Astrocyte (in vitro differentiated cells and primary cell): ENCODE results near the gene CAMKMT. TPM values are rescaled to one million over a fixed set of nuclear protein-coding genes. Genes with fewer than 3 reads are reported as not detected.

ENCODE experiments used
- DNase-seq: peaks from one replicate; pipeline ENCODE4 v3.0.0-alpha.2; 2010; ENCODE audit warnings: low read depth
- FAIRE-seq: peaks from 2 replicates; lab custom pipeline; 2011; peaks lifted over from hg19 to GRCh38; lab: Jason Lieb, UNC
- H2AFZ ChIP-seq: 2 replicates; pipeline ENCODE4 v1.6.0; 2012; ENCODE audit warnings: low read depth, low read length, inconsistent platforms
- H3K27ac ChIP-seq: 2 replicates; pipeline ENCODE4 v1.5.1; 2011; ENCODE audit warnings: low read depth, low read length, inconsistent platforms
- H3K27me3 ChIP-seq: 2 replicates; pipeline ENCODE4 v1.6.0; 2011; ENCODE audit warnings: low read length, inconsistent platforms; ENCODE audit not compliant: insufficient read depth
- H3K36me3 ChIP-seq: 2 replicates; pipeline ENCODE4 v1.5.1; 2011; ENCODE audit warnings: low read length, inconsistent platforms; ENCODE audit not compliant: insufficient read depth
- H3K4me1 ChIP-seq: 2 replicates; pipeline ENCODE4 v1.5.1; 2011; ENCODE audit warnings: low read length, inconsistent platforms; ENCODE audit not compliant: insufficient read depth
- H3K4me2 ChIP-seq: 2 replicates; pipeline ENCODE4 v1.6.0; 2012; ENCODE audit warnings: low read length, inconsistent platforms
- H3K4me3 ChIP-seq: 2 replicates; pipeline ENCODE4 v1.5.1; 2011; ENCODE audit warnings: low read depth, mild to moderate bottlenecking, low read length, inconsistent platforms; ENCODE audit not compliant: insufficient read depth
- H3K79me2 ChIP-seq: 2 replicates; pipeline ENCODE4 v1.6.0; 2012; ENCODE audit warnings: mild to moderate bottlenecking, low read length, inconsistent platforms; ENCODE audit not compliant: insufficient read depth
- H3K9ac ChIP-seq: 2 replicates; pipeline ENCODE4 v1.6.0; 2012; ENCODE audit warnings: mild to moderate bottlenecking, low read length, inconsistent platforms
- H3K9me3 ChIP-seq: 2 replicates; pipeline ENCODE4 v1.5.1; 2012; ENCODE audit warnings: low read depth, mild to moderate bottlenecking, low read length, inconsistent platforms; ENCODE audit not compliant: insufficient read depth
- H4K20me1 ChIP-seq: 2 replicates; pipeline ENCODE4 v1.6.0; 2012; ENCODE audit warnings: low read length, inconsistent platforms; ENCODE audit not compliant: insufficient read depth
- H3K27ac Mint-ChIP-seq: one replicate; pipeline ENCODE4 v1.8.0; 2021; ENCODE audit warnings: mild to moderate bottlenecking, mixed read lengths; ENCODE audit not compliant: unreplicated experiment
- H3K27me3 Mint-ChIP-seq: one replicate; pipeline ENCODE4 v1.8.0; 2021; ENCODE audit warnings: low read depth, mixed read lengths; ENCODE audit not compliant: unreplicated experiment
- H3K36me3 Mint-ChIP-seq: one replicate; pipeline ENCODE4 v1.8.0; 2021; ENCODE audit warnings: low read depth, mixed read lengths; ENCODE audit not compliant: unreplicated experiment
- H3K4me1 Mint-ChIP-seq: one replicate; pipeline ENCODE4 v1.8.0; 2021; ENCODE audit warnings: low read depth, mixed read lengths; ENCODE audit not compliant: unreplicated experiment
- H3K4me3 Mint-ChIP-seq: one replicate; pipeline ENCODE4 v1.8.0; 2021; ENCODE audit warnings: mild to moderate bottlenecking, moderate library complexity, mixed read lengths; ENCODE audit not compliant: unreplicated experiment
- H3K9me3 Mint-ChIP-seq: one replicate; pipeline ENCODE4 v1.8.0; 2021; ENCODE audit warnings: mild to moderate bottlenecking, mixed read lengths; ENCODE audit not compliant: unreplicated experiment
- EZH2 ChIP-seq: IDR thresholded peaks from 2 replicates; pipeline ENCODE4 v1.6.1; 2012; ENCODE audit warnings: mild to moderate bottlenecking, low read length, inconsistent platforms; ENCODE audit not compliant: insufficient read depth
- total RNA-seq: library from RNA; stranded (reverse); gene quantifications from 2 replicates; pipeline ENCODE4 v1.2.1, GENCODE V29; 2021
- TF ChIP-seq, protein P1 (sequence below): IDR thresholded peaks from 2 replicates; pipeline ENCODE4 v1.5.1; 2011; ENCODE audit warnings: low read depth, mild to moderate bottlenecking, inconsistent platforms, low read length, moderate library complexity; ENCODE audit not compliant: insufficient read depth

The CAMKMT gene
- total RNA-seq, 1 donor from 2014 or later: 9.3 TPM

DNA sequence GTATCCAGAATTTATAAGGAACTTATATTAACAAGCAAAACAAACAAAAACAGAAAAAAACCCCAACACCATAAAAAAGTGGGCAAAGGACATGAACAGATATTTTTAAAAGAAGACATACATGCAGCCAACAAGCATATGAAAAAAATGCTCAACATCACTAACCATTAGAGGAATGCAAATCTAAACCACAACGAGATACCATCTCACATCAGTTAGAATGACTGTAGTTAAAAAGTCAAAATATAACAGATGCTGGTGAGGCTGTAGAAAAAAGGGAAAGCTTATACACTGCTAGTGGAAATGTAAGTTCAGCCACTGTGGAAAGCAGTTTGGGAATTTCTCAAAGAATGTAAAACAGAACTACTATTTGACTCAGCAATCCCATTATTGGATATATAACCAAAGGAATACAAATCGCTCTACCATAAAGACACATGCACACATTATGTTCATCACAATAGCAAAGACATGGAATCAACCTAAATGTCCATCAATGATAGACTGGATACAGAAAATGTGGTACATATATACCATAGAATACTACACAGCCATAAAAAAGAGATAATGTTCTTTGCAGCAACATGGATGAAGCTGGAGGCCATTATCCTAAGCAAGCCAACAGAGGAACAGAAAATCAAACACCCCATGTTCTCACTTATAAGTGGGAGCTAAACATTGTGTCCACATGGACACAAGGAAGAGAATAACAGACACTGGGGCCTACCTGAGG, 25.8 kb upstream of the CAMKMT start:
- no peak for FAIRE-seq
- Mint-ChIP-seq H3K27me3 (no peaks in the 10 kb centered on the region), H3K36me3 (peaks cover 28% of the 10 kb centered on the region), H3K4me1 (no peaks in the 10 kb centered on the region), H3K4me3 (peak overlapping the region; percentile 25), H3K27ac (no peak overlapping the region), H3K9me3 (peaks cover 3% of the 10 kb centered on the region)
- Histone ChIP-seq H3K36me3 (peaks cover 21% of the 10 kb centered on the region), H4K20me1 (no peaks in the 10 kb centered on the region), H3K79me2 (no peaks in the 10 kb centered on the region), H3K9me3 (no peaks in the 10 kb centered on the region), H3K9ac (no peak overlapping the region), H3K4me3 (no peak overlapping the region), H3K27me3 (no peaks in the 10 kb centered on the region), H3K4me2 (no peak overlapping the region), H2AFZ (no peak overlapping the region), H3K27ac (no peak overlapping the region), H3K4me1 (no peaks in the 10 kb centered on the region)
- peak; percentile 59 for DNase-seq
- TF ChIP-seq, protein P1, sequence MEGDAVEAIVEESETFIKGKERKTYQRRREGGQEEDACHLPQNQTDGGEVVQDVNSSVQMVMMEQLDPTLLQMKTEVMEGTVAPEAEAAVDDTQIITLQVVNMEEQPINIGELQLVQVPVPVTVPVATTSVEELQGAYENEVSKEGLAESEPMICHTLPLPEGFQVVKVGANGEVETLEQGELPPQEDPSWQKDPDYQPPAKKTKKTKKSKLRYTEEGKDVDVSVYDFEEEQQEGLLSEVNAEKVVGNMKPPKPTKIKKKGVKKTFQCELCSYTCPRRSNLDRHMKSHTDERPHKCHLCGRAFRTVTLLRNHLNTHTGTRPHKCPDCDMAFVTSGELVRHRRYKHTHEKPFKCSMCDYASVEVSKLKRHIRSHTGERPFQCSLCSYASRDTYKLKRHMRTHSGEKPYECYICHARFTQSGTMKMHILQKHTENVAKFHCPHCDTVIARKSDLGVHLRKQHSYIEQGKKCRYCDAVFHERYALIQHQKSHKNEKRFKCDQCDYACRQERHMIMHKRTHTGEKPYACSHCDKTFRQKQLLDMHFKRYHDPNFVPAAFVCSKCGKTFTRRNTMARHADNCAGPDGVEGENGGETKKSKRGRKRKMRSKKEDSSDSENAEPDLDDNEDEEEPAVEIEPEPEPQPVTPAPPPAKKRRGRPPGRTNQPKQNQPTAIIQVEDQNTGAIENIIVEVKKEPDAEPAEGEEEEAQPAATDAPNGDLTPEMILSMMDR: no peak
- TF ChIP-seq EZH2: no peak

DNA sequence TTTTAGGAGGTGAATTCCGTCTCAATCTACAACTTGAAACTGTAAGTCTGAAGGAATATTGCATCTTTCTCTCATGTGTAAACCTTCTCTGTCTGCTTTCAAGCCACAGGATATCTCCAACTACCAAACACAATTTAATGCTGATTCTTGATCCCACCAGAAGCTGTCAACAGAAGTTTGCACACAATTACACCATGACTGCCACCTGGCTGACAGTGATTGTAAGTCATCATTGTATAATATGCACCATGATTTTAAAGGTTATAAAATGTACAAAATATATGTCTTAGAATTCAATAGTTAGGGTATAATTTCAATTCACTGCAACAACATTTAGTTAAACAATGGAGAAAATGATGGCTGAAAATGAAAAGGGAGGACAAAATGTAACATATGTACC, 18.9 kb upstream of the CAMKMT start:
- Mint-ChIP-seq H3K27ac (no peak overlapping the region), H3K27me3 (no peaks in the 10 kb centered on the region), H3K9me3 (no peaks in the 10 kb centered on the region), H3K4me3 (no peak overlapping the region), H3K36me3 (peaks cover 6% of the 10 kb centered on the region), H3K4me1 (no peaks in the 10 kb centered on the region)
- H3K9ac ChIP-seq: no peak overlapping the region
- no peak for FAIRE-seq
- no peaks in the 10 kb centered on the region for H3K79me2 ChIP-seq
- no peak overlapping the region for H3K4me3 ChIP-seq
- H3K36me3 ChIP-seq: peaks cover 13% of the 10 kb centered on the region
- no peaks in the 10 kb centered on the region for H3K9me3 ChIP-seq
- no peaks in the 10 kb centered on the region for H3K4me1 ChIP-seq
- no peak for DNase-seq
- H3K27ac ChIP-seq: no peak overlapping the region
- no peaks in the 10 kb centered on the region for H3K27me3 ChIP-seq
- H2AFZ ChIP-seq: no peak overlapping the region
- TF ChIP-seq, protein P1: peak; percentile 18
- TF ChIP-seq EZH2: no peak
- no peak overlapping the region for H3K4me2 ChIP-seq
- peaks cover 3% of the 10 kb centered on the region for H4K20me1 ChIP-seq

DNA sequence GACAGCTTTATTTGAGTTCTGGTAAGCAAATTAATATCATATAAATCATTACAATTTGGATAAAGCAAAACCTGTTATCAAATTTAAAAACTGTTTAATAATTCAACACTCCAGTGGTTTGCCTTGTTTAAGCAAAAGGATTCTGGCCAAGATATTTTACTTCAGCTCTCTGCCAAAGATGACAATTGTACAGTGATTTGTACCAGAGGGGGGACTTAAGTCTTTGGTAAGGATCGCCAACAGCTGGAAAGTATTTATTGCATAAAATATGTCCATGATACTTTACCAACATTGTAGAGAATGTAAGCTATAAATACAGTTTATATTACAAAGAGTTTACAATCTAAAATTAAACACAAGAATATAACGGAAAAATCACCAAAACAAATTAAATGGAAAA, 14.2 kb upstream of the CAMKMT start:
- Mint-ChIP-seq H3K4me3 (no peak overlapping the region), H3K4me1 (peaks cover 13% of the 10 kb centered on the region), H3K27me3 (no peaks in the 10 kb centered on the region), H3K36me3 (peaks cover 2% of the 10 kb centered on the region), H3K27ac (no peak overlapping the region), H3K9me3 (peaks cover 2% of the 10 kb centered on the region)
- Histone ChIP-seq H3K4me1 (peaks cover 23% of the 10 kb centered on the region), H3K36me3 (peaks cover 3% of the 10 kb centered on the region), H3K9ac (no peak overlapping the region), H3K4me3 (no peak overlapping the region), H3K9me3 (no peaks in the 10 kb centered on the region), H4K20me1 (peaks cover 22% of the 10 kb centered on the region), H2AFZ (no peak overlapping the region), H3K27ac (no peak overlapping the region), H3K79me2 (no peaks in the 10 kb centered on the region), H3K4me2 (no peak overlapping the region), H3K27me3 (no peaks in the 10 kb centered on the region)
- no peak for DNase-seq
- TF ChIP-seq EZH2: no peak
- FAIRE-seq: no peak
